HFF-Myc (cell line): ENCODE data around the gene CES3.
"Not testable (repeated sequence)": the region's sequence is repeated elsewhere in the genome, so short reads cannot be mapped to it uniquely, and the experiment has no call there.

Source experiments
- DNase-seq: peaks from one replicate; pipeline ENCODE4 v3.0.0-alpha.2; 2011; ENCODE audit warnings: low read depth; ENCODE audit errors: extremely low read depth
- H3K4me3 ChIP-seq: replicated peaks from 2 replicates; pipeline ENCODE4 v1.5.1; 2011; ENCODE audit warnings: low read depth, mild to moderate bottlenecking, control low read depth, low read length
- CTCF ChIP-seq: IDR thresholded peaks from 2 replicates; pipeline ENCODE4 v1.5.1; 2012; ENCODE audit warnings: mild to moderate bottlenecking, low read depth, low read length, control low read depth; ENCODE audit errors: missing control alignments

Gene CES3

GRCh38 chr16:66970775-66971720 is 10.0 kb downstream of the CES3 start:
- no peak overlapping the region for H3K4me3 ChIP-seq
- no peak for DNase-seq

GRCh38 chr16:66972983-66973382 is 11.9 kb downstream of the CES3 start:
- no peak for DNase-seq
- no peak overlapping the region for H3K4me3 ChIP-seq

More at GRCh38 chr16:66970775-66971720, 10.0 kb downstream of the CES3 start:
- TF ChIP-seq CTCF = no peak

GRCh38 chr16:66973716-66974115 is 12.7 kb downstream of the CES3 start:
- TF ChIP-seq CTCF = no peak
- no peak for DNase-seq
- H3K4me3 ChIP-seq = no peak overlapping the region

More at GRCh38 chr16:66972983-66973382, 11.9 kb downstream of the CES3 start:
- no peak for TF ChIP-seq CTCF

GRCh38 chr16:66974156-66974931 is 13.3 kb downstream of the CES3 start:
- not testable (repeated sequence) for H3K4me3 ChIP-seq, DNase-seq

GRCh38 chr16:66974932-66975246 is 13.8 kb downstream of the CES3 start:
- not testable (repeated sequence) for H3K4me3 ChIP-seq, DNase-seq

- TF ChIP-seq CTCF = no peak
- H3K4me3 ChIP-seq = no peak overlapping the region
- DNase-seq = no peak
Measured at GRCh38 chr16:66975302-66975893, 14.3 kb downstream of the CES3 start.

GRCh38 chr16:66976746-66977145 is 15.7 kb downstream of the CES3 start:
- TF ChIP-seq CTCF = no peak
- no peak for DNase-seq
- no peak overlapping the region for H3K4me3 ChIP-seq
